OCI-LY7 (cell line): ENCODE results near the gene TMEM131L.

Source experiments
- CTCF ChIP-seq: fragments of 200-600 bp; sonication (generic); conservative IDR thresholded peaks from 2 replicates; pipeline ENCODE4 v1.5.1; 2014; ENCODE audit warnings: mild to moderate bottlenecking, antibody characterized with exemption, low read length, moderate library complexity, mixed read lengths
- EZH2phosphoT487 ChIP-seq: fragments of 200-600 bp; sonication (generic); IDR thresholded peaks from 2 replicates; pipeline ENCODE4 v1.6.1; 2018; ENCODE audit warnings: low read depth, borderline replicate concordance, mild to moderate bottlenecking, mixed run types, antibody characterized with exemption, low read length, moderate library complexity, mixed read lengths

- no peak for TF ChIP-seq CTCF
- no peak for TF ChIP-seq EZH2phosphoT487
Measured at GRCh38 chr4:153533387-153533786, 67.2 kb downstream of the TMEM131L start.
